ENCODE results near the gene NRF1. TPM values are rescaled to one million over a fixed set of nuclear protein-coding genes. Genes with fewer than 3 reads are reported as not detected.

The NRF1 gene
- total RNA-seq, 1 donor from 2014 or later, result 29.7 TPM

DNA sequence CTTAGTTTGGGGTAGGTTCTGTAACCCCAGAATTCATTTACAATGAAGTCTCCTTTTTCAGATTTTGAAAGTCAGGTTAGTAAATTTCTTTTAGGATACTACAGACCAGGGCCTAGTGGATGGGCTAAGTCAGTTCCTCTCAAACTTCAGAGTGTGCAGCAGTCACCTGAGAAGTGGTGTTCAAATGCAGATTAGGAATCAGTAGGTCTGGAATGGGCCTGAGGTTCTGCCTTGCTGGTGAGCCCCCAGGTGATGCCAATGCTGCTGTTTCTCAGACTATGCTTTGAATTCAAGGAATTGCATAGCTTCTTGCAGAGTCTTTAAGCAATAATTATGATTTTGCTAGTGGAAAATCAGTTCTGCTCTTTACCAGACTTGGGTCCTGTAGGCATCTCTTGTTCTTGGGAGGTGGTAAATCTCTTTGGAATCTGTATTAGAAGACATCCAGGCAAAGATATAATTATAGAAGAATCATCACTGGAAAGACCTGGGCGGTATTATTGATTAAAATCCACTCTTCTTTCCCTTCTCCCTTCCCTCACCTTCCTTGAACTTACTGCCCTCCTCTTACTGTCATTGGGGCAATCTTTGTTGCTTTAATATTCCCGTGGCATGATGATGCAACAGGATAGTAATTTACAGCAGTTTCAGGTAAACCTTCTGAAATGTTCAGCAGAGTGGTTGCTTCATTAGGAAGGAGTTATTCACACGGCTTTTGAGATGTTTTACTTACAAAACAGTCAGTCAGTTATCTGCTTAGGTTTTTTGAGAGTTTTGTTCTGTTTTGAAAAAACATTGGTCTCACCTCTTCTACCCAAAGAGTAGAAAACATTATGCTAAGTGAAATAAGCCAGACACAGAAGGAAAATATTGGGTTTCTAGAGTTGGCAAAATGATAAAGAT, 87.2 kb downstream of the NRF1 start:
- TF ChIP-seq, protein P1, sequence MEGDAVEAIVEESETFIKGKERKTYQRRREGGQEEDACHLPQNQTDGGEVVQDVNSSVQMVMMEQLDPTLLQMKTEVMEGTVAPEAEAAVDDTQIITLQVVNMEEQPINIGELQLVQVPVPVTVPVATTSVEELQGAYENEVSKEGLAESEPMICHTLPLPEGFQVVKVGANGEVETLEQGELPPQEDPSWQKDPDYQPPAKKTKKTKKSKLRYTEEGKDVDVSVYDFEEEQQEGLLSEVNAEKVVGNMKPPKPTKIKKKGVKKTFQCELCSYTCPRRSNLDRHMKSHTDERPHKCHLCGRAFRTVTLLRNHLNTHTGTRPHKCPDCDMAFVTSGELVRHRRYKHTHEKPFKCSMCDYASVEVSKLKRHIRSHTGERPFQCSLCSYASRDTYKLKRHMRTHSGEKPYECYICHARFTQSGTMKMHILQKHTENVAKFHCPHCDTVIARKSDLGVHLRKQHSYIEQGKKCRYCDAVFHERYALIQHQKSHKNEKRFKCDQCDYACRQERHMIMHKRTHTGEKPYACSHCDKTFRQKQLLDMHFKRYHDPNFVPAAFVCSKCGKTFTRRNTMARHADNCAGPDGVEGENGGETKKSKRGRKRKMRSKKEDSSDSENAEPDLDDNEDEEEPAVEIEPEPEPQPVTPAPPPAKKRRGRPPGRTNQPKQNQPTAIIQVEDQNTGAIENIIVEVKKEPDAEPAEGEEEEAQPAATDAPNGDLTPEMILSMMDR (IDR thresholded peaks at IDR 0.05; ENCODE audit: unreplicated experiment), result no peak
- H3K9me3 Mint-ChIP-seq (ENCODE audit: low read depth), result no peaks in the 10 kb centered on the region
- H3K4me1 Mint-ChIP-seq (ENCODE audit: low read depth), result peaks cover 7% of the 10 kb centered on the region
- no peak overlapping the region for H3K27ac Mint-ChIP-seq
- no peaks in the 10 kb centered on the region for H3K27me3 Mint-ChIP-seq
- DNase-seq (ENCODE audit: low spot score, unreplicated experiment), result no peak
- H3K4me3 Mint-ChIP-seq (ENCODE audit: low read depth), result no peak overlapping the region
- peaks cover 4% of the 10 kb centered on the region for H3K36me3 Mint-ChIP-seq (ENCODE audit: insufficient read depth)

DNA sequence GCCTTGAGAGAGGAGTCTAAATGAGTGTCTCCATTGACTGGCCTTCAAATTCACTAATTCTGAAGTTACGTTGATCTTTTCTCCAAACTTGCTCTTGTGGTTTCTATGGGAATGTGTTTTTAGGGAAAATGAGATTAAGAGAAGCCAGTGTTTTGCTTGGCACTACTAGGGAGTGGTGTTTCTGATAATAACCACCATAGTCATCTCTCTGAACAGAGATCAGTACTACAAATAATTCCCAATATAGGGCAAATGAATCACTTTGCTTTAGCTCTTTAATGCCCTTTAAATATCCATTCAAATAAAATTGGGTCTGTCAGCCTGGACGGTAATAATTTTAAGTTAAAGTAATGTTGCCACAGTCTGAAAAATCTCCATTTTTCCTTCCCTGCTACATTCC, 90.8 kb downstream of the NRF1 start:
- Mint-ChIP-seq H3K4me1 (ENCODE audit: low read depth) (peaks cover 7% of the 10 kb centered on the region), H3K27ac (no peak overlapping the region), H3K36me3 (ENCODE audit: insufficient read depth) (peaks cover 7% of the 10 kb centered on the region), H3K4me3 (ENCODE audit: low read depth) (no peak overlapping the region), H3K9me3 (ENCODE audit: low read depth) (no peaks in the 10 kb centered on the region), H3K27me3 (no peaks in the 10 kb centered on the region)
- TF ChIP-seq, protein P1 (IDR thresholded peaks at IDR 0.05; ENCODE audit: unreplicated experiment), result no peak
- DNase-seq (ENCODE audit: low spot score, unreplicated experiment), result no peak

GRCh38 chr7:129702761-129703338, 91.3 kb downstream of the NRF1 start:
- no peaks in the 10 kb centered on the region for H3K27me3 Mint-ChIP-seq
- TF ChIP-seq, protein P1 (IDR thresholded peaks at IDR 0.05; ENCODE audit: unreplicated experiment), result no peak
- DNase-seq (ENCODE audit: low spot score, unreplicated experiment), result no peak
- H3K4me3 Mint-ChIP-seq (ENCODE audit: low read depth), result no peak overlapping the region
- H3K9me3 Mint-ChIP-seq (ENCODE audit: low read depth), result no peaks in the 10 kb centered on the region
- H3K36me3 Mint-ChIP-seq (ENCODE audit: insufficient read depth), result peaks cover 7% of the 10 kb centered on the region
- no peak overlapping the region for H3K27ac Mint-ChIP-seq
- H3K4me1 Mint-ChIP-seq (ENCODE audit: low read depth), result peaks cover 7% of the 10 kb centered on the region

DNA sequence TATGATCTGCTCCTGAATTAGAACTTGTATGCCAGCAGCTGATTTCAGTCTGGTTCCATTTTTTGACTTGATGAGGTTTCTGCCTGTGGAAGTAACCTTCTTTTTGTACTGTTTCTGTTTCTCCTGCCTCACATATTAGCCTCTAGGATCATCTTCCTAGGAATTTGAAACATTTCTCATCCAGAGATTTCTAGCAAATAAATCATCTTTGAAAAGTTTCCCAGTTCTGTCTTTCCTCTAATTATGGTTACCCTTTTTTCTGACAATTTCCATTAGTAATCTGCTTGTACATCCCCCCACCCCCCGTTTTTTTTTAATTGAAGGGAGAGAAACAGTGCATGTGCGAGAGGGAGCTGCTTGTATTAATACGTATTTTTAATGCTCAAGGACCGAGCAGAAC, 92.2 kb downstream of the NRF1 start:
- no peak for DNase-seq (ENCODE audit: low spot score, unreplicated experiment)
- H3K4me1 Mint-ChIP-seq (ENCODE audit: low read depth), result peaks cover 7% of the 10 kb centered on the region
- no peaks in the 10 kb centered on the region for H3K9me3 Mint-ChIP-seq (ENCODE audit: low read depth)
- H3K27ac Mint-ChIP-seq, result no peak overlapping the region
- H3K36me3 Mint-ChIP-seq (ENCODE audit: insufficient read depth), result peaks cover 6% of the 10 kb centered on the region
- TF ChIP-seq, protein P1 (IDR thresholded peaks at IDR 0.05; ENCODE audit: unreplicated experiment), result no peak
- H3K27me3 Mint-ChIP-seq, result no peaks in the 10 kb centered on the region
- no peak overlapping the region for H3K4me3 Mint-ChIP-seq (ENCODE audit: low read depth)

DNA sequence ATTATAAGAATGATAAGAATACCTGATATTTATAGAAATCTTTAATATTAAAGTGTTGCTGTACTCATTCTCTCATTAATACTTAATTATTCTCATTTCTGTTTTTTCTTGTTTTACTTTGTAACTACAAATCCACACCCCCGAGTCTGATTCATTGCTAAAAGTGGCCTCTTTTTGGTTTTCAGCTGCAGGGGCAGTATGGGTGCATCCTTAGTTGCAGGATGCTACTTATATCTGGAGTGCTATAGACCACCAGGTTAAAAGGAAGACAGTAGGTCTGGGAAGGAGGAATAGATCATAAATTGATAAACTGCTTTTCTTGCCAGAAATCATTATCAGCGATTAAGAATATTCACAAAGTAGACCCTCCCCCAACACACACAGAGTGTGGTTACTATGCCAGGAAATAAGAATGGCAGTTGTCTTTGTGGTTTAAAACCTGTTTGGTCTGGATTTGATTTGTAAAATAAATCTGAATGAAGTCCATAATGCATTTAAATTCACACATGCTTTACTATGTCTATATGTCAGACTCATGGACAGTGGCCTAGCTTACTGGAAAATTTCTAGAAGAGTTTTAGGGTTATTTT, 96.5 kb downstream of the NRF1 start:
- TF ChIP-seq, protein P1 (IDR thresholded peaks at IDR 0.05; ENCODE audit: unreplicated experiment), result no peak

More for the DNA sequence above, 96.5 kb downstream of the NRF1 start:
- no peak for DNase-seq (ENCODE audit: low spot score, unreplicated experiment)
- Mint-ChIP-seq H3K4me3 (ENCODE audit: low read depth) (no peak overlapping the region), H3K36me3 (ENCODE audit: insufficient read depth) (peaks cover 17% of the 10 kb centered on the region), H3K27me3 (no peaks in the 10 kb centered on the region), H3K4me1 (ENCODE audit: low read depth) (no peaks in the 10 kb centered on the region), H3K27ac (no peak overlapping the region), H3K9me3 (ENCODE audit: low read depth) (no peaks in the 10 kb centered on the region)

Data from progenitor cell of endocrine pancreas (in vitro differentiated cells).